HG03571 (cell line): ENCODE data around the gene ADCY10.
"Not testable (repeated sequence)": the region's sequence is repeated elsewhere in the genome, so short reads cannot be mapped to it uniquely, and the experiment has no call there.

ENCODE experiments used
- ATAC-seq: cut with Tn5 transposase; IDR thresholded peaks from one replicate; pipeline ENCODE4 v1.9.1; 2021; ENCODE audit not compliant: unreplicated experiment

The ADCY10 gene

DNA sequence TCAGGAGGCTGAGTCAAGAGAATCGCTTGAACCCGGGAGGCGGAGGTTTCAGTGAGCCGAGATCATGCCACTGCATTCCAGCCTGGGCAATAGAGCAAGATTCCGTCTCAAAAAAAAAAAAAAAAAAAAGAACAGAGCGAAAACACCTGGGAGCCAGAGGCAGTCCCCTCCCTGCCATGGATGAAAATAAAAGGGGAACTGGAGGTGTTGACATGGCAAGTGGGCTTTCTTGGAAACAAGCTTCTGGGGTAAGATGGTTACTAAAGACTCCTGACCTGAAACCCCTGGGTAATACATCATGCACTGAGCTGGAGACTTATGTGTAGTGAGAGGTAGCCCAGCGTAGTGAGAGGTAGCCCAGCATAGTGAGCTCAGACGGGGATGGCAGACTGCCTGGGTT is 31.6 kb downstream of the ADCY10 start:
- no peak for ATAC-seq

DNA sequence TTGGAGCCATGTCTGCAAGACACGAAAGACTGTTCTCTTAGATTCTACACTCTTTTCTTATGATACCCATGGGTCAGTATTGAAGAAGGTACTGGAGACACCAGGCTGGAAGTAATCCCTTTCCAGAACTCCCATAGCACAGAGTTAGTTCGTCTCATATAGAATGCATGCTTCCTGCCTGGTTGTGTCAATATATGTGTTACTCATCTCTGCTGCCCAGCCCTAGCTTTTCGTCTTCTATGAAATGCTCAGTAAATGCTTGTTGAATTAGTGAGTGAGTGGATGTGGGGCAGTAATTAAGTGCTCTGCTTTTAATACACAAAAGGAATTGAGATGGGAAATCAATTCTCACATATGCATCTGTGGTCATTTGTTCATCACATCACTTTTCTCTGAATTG is 32.1 kb downstream of the ADCY10 start:
- ATAC-seq: no peak

DNA sequence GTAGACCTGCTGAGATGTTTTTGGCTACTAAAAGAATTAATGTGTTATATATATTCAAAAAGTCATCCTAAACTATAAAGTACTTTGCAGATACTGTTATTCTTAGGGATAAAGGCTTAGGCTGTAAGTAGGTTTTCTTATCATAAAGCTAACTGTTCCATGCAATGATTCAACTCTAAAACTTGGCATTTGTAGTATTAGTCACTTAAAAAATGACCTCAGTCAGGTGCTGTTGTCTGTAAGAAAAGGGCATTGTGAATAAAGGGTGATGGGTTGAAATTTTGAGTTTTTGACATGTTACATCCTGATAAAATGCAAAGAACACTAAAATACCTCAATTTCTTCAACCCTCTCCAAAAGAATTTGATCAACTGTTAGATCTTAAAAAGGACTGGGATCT is 32.9 kb downstream of the ADCY10 start:
- no peak for ATAC-seq

DNA sequence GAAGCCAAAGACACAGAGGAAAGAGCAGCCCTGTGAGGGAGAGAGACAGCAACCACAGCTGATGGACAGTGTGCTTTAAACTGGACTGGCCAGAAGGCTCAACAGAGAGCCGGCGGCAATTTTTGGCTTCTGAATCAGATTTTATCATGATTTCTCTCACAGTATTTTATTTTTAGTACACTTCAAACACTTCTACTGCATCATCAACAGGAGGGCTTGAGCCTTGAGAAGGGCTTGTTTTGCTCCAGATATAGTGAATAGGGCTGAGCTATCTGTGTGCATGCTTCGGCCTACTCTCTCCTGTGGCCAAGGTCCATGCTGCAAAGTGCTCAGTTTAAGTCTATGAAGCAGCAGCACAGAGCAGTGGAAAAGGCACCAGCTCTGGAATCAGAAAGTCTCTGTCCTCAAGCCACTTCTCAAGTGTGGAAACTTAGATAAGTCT is 33.3 kb downstream of the ADCY10 start:
- no peak for ATAC-seq

DNA sequence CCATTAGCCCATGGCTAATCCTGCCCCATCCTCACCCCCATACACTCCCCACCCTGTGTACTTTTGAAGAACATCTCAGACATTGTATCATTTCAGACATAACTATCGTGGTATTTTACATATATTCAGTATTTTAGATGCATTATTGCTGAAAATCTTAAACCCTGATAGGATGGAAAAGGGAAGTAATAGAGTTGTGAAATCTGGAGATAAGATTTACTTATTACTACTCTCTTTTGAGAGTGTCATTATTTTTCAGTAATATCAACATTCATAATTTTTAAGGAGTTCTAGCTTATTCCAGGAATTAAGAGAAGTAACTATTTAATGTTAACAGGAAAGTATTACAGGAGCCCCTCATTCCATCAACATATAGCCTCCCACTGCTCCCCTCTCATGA is 34.4 kb downstream of the ADCY10 start:
- ATAC-seq: no peak

DNA sequence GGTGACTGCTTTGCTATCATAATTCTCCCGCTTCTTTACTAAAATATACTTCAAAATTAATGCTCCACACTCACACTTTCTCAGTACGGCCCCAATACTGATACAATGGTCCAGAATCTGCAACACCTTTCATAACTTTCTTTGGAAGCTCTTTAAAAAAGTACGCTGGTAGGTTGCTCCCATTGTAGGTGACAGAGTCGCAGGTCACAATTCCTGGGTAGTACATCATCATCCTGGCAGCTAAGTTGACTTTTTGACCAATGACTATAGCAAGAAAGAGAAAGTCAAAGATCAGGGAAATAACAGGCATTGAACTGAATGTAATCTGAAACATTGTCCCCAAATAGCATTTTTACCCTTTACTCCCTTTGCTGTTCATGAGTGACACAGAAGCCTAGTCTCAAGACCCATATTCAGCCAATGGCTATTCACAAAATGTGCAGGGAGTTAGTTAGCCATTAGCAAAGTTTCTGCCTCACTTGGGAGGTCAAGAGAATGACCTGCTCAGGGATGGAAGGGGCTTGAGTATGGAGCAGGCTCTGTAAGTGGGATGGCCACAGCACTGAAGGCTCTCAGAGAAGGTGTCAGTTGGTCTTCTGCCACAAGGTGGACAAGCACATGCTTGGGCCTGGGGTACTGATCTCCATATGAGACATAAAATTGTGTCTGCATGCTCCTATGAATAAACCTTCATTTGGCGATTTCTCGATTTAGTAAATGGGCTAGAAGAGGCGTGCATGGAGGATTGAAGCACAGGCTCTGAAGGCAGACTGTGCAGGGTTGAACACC is 35.4 kb downstream of the ADCY10 start:
- no peak for ATAC-seq

DNA sequence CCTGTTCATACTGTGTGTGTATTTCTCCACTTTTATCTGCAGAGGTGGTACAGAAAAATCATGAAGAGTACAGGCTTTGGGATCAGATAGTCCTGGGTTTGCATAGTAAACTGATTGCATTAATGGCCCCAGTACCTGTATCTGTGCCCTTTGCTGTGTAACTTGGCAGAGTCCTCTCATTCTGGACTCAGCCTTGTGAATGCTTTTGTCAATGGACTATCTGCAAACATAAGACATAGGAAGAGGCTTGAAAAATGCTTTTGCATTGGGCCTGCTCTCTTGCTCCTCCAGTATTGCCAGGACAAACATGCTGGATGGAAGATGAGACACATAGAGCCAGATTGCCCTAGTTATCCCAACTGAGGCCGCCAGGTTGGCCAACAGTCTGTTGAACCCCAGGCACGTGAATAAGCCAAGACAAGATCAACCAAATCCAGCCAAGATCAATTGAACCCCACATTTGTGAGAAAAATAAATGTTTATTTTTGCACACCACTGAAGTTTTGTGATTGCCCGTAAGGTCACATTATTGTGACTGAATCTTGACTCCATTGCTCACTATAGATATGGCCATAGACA is 37.2 kb downstream of the ADCY10 start:
- no peak for ATAC-seq

DNA sequence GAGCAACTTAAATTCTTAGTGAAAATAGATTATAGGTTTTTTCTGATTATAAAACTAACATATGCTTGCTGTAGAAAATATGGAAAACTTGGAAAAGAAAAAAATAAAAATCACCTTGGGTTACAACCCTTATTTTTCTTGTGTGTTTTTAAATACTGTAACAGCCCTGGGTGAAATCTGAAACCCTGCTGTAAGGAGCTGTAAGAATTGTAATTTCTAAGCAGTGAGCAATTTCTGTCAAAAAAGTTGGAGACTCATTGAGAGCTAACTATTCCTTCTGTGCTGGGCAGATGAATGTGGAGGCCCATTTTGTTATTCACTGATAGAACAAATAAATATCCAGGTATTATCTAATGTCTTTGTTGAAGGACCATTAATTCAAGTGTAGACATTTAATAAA is 42.6 kb downstream of the ADCY10 start:
- ATAC-seq: no peak

DNA sequence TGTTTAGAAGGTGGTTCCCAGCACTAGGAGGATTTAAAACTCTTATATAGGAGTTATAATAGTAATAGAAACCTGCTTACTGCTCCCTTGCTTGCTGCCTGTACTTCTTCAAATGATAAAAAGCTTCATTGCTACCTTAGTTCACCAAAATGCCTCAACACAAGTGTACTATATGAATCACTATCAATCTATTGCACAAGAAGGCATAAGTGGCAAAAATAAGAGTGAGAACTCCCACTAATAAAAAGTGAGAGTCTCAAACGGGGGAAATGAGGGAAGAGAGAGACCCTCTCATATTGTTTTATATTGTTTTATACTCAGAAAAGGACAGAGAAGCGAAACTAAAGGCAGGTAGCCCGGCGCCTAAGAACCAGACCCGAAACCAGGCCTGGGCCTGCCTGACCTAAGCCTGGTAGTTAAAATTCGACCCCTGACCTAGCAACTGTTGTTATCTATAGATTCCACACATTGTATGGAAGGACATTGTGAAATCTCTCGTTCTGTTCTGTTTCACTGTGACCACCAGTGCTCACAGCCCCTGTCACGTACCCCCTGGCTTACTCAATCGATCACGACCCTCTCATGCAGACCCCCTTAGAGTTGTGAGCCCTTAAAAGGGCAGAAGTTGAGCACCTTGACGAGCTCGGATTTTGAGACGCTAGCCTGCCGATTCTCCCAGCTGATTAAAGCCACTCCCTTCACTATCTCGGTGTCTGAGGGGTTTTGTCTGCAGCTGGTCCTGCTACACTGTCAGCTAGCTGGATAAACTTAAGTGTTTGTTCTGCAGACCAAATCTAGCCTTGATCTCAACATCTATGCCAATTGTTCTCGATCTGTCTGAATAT is 44.6 kb downstream of the ADCY10 start:
- ATAC-seq: not testable (repeated sequence)

DNA sequence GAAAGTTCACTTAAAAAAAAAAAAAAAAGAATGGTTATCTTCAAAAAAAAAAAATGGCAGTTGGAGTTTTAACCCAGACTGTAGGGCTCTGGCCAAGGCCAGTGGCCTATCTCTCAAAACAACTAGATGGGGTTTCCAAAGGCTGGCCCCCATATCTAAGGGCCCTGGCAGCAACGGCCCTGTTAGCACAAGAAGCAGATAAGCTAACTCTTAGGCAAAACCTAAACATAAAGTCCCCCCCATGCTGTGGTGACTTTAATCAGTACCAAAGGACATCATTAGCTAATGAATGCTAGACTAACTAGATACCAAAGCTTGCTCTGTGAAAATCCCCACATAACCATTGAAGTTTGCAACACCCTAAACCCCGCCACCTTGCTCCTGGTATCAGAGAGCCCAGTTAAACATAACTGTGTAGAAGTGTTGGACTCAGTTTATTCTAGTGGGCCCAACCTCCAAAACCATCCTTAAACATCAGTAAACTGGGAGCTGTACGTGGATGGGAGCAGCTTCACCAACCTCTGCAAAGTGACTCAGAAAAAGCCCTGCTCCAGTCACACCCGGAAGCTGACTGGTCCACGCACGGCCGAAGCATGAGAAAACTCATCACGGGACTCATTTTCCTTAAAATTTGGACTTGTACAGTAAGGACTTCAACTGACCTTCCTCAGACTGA is 47.1 kb downstream of the ADCY10 start:
- ATAC-seq: not testable (repeated sequence)

DNA sequence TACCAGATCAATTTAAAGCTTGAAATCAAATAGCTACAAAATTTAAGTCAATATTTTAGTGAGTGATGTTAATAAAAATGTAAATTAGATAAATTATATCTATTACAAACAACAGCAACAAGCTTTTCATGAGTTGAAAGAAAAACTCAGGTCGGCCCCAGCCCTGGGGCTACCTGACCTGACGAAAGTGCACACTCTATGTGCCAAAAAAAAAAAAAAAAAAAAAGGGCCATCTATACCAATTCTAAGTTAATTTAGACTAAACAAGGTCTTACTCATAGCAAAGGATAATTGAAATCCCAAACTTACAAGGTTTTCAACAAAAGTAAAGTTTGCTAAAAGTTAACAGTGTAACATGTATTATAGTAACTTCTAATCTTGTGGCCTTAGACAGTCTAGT is 47.6 kb downstream of the ADCY10 start:
- not testable (repeated sequence) for ATAC-seq

DNA sequence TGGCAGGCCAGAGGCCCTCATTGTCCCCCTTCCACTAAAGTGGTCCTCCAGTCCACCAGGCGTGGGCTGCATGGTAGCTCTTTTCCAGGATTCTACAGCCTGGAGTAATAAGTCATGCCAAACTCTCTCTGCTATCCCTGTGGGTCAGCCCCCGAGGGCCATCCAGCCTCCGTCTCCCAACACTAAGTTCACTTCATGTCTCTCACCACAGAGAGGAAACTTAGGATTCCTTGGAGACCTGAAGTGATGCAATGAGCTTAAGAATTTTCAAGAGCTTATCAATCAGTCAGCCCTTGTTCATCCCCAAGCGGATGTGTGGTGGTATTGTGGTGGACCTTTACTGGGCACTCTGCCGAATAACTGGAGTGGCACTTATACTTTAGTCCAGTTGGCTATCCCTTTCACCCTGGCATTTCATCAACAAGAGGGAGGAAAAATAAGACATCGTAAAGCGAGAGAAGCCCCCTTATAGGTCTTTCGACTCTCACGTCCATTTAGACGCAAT is 48.1 kb downstream of the ADCY10 start:
- not testable (repeated sequence) for ATAC-seq

DNA sequence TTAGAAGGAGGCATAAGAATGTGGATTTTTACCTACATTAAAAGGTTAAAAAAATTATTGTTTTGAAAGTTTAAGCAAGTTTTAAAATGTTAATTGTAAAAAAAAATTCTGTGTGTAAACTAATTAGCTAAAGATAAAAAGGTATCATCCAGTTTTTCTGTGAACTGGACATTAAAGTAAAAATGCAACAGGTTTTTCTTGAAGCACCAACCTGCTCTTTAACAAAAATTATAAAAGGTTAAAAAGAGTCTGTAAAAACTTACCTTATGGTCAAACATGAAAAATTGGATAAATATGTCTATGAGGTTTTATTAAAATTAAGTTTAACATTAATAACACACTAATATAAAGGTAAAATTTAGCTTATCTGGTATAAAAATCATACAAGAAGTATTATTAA is 48.7 kb downstream of the ADCY10 start:
- not testable (repeated sequence) for ATAC-seq

DNA sequence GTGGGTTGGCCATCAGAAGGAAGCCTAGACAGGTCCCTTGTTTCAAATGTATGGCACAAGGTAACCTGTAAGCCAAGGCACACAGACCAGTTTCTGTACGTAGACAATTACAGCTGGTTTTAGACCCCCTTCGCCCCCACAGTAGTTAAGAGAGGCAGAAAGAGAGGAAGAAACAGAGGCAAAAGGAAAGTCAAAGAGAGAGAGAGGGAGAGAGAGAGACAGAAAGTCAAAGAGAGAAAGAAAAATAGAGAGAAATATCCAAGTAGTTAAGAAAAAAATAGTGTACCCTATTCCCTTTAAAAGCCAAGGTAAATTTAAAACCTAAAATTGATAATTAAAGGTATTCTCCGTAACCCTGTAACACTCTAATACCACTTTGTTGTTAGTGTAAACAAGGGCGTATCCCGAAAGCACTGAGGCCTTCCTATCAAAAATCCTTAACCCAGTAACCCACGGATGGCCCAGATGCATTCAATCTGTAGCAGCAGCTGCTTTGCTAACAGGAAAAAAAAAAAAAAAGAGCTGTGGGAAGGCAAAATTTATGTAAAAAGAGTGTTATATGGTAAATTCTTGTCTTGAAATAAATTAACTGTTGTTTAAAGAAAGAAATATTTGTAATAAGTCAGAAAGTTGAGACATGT is 49.4 kb downstream of the ADCY10 start:
- no peak for ATAC-seq

DNA sequence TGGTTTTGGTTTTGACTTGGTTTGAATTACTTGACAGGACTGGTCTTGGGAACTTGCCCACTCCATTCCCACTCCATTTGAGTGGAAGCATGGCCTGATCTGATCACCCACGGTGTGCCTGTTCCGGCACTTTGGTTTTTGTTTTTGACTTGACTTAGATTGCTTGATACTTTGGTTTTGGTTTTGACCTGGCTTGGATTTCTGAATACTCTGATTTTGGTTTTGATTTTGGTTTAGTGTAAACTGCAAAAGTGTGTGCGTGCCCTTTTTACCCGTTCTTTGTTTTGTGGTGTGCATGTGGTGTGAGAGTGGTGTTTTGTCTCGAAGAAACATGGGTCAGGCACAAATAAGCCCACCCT is 50.0 kb downstream of the ADCY10 start:
- no peak for ATAC-seq

DNA sequence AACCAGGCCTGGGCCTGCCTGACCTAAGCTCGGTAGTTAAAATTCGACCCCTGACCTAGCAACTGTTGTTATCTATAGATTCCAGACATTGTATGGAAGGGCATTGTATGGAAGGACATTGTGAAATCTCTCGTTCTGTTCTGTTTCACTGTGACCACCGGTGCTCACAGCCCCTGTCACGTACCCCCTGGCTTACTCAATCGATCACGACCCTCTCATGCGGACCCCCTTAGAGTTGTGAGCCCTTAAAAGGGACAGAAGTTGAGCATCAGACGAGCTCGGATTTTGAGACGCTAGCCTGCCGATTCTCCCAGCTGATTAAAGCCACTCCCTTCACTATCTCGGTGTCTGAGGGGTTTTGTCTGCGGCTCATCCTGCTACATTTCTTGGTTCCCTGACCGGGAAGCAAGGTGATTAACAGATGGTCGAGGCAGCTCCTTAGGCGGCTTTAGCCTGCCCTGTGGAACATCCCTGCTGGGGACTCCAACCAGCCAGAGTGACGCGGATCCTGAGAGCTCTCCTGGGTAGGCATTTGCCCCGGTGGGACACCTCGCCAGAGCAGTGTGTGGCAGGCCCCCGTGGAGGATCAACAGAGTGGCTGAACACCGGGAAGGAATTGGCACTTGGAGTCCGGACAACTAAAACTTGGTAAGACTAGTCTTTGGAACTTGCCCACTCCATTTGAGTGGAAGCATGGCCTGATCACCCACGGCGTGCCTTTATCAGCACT is 50.6 kb downstream of the ADCY10 start:
- not testable (repeated sequence) for ATAC-seq

DNA sequence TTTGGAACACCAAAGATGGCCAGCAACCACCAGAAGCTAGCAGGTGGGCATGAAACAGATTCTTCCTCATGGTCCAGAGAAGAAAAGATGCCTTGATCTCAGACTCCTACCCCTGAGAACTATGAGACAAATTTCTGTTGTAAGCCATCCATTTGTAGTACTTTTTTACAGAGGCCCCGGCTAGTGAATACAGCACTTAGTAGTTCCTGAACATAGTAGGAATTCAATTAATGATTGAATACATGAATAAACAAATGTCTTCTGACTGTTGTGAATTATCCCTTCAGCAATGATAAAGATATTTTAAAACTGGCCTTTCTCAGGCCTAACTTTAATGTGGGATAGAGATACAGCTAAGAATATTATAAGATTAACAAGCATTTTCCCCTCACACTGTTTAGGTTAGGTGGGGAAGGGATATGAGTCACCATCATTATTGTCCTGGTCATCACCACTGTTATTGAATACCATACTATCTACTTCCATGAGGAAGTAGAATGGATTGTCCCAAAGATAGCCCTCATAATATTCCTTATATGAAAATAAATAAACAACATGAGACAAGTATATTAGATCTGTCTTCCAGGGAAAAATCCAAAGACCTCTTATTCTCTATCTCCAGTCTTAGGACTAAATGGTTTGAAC is 51.4 kb downstream of the ADCY10 start:
- ATAC-seq: no peak

DNA sequence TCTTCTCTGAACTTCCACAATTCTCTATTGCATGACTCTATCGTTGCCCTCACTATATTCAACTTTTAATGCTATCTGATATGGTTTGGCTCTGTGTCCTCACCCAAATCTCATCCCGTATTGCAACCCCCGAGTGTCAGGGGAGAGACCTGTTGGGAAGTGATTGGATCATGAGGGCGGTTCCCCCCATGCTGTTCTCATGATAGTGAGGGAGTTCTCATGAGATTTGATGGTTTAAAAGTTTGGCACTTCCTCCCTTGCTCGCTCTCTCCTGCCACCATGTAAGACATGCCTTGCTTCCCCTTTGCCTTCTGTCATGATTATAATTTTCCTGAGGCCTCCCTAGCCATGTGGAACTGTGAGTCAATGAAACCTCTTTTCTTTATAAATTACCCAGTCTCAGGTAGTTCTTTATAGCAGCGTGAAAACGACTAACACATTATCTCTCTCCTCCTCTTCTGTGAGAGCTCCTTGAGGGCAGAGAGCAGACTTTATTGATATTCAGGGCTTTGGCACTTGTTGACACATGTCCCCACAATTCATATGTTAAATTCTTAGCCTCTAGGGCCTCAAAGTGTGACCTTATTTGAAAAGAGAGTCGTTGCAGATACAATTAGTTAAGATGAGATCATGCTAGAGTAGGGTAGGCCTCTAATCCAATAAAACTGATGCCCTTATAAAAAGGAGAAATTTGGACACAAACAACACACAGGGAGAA is 52.1 kb downstream of the ADCY10 start:
- no peak for ATAC-seq
